ENCODE measurements around the gene ETS2. TPM values are rescaled to one million over a fixed set of nuclear protein-coding genes. Genes with fewer than 3 reads are reported as not detected.
A peak's percentile ranks its signal among the peaks of the same experiment; 100 is the strongest.

The ETS2 gene
- total and polyA plus RNA-seq, 2 of the 8 experiments (the other 6 are each of a cell fraction or from before 2014, with no cell fraction given): 11.0 to 45.1 TPM

DNA sequence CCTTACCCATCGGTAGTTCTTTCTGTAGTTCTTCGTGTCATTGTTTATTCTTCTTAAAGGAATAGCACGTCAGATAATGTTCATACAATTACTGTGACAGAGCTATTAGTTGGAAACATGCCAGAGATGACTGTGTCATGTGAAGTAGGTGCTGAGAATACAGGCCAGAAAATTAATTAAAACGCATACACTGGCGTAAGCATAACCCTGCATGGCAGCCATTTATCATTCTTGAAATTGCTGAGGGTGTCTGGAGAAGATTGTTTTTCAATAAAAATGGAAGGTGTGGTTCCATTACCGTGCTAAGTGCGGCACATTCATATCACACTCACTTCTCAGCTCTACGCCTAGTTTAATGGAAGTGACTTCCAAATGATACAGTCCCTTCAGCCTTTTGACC lies 7.8 kb downstream of the ETS2 start:
- Histone ChIP-seq H3K4me3 (ENCODE audit: extremely low read depth in 1 of 4, insufficient read depth in 2 of 4, low read depth in 3 of 4, low read length in 4 of 4) (no peak overlapping the region), H2BK15ac (ENCODE audit: low read length) (no peak overlapping the region), H3K79me1 (ENCODE audit: low read depth, low read length) (no peaks in the 10 kb centered on the region; the same call in 1 of the 2 replicates), H3K9ac (replicated peaks in 1 of 4; ENCODE audit: extremely low read depth in 1 of 4, low read depth in 3 of 4, low read length in 3 of 4) (no peak overlapping the region), H3K23me2 (ENCODE audit: low read depth, low read length) (no peaks in the 10 kb centered on the region), H3K56ac (replicated peaks; ENCODE audit: insufficient read length, low read depth, low read length) (no peak overlapping the region), H4K91ac (replicated peaks; ENCODE audit: insufficient read length, low read length) (no peak overlapping the region), H2BK120ac (replicated peaks; ENCODE audit: low read depth, low read length) (no peak overlapping the region), H3K4me2 (ENCODE audit: insufficient read depth in 1 of 2, low read depth in 2 of 2, low read length in 2 of 2) (no peak overlapping the region; a peak in 1 of 4 replicates), H3K23ac (ENCODE audit: insufficient read length) (no peak overlapping the region), H3K79me2 (ENCODE audit: control insufficient read depth in 1 of 2, insufficient read depth in 2 of 2, low read length in 2 of 2) (peaks cover 0 to 31% of the 10 kb centered on the region in 2 experiments; a peak in 2 of 4 replicates), H2BK20ac (ENCODE audit: low read length) (no peak overlapping the region; the same call in 1 of the 2 replicates), H3K14ac (ENCODE audit: insufficient read length) (no peak overlapping the region), H3K27me3 (replicated peaks in 1 of 4; ENCODE audit: control insufficient read depth in 3 of 4, extremely low read depth in 1 of 4, insufficient read depth in 3 of 4, low read length in 3 of 4) (no peaks in the 10 kb centered on the region), H3K4ac (replicated peaks; ENCODE audit: insufficient read length, low read depth, low read length) (no peak overlapping the region), H3K18ac (ENCODE audit: extremely low read depth, low read length) (no peak overlapping the region), H4K5ac (ENCODE audit: insufficient read length, low read depth, low read length) (no peak overlapping the region), H4K20me1 (replicated peaks in 1 of 2; ENCODE audit: control insufficient read depth in 1 of 2, insufficient read depth in 2 of 2, low read length in 2 of 2) (peaks cover 0 to 2% of the 10 kb centered on the region in 2 experiments), H3K4me1 (replicated peaks in 1 of 4; ENCODE audit: control insufficient read depth in 3 of 4, insufficient read depth in 4 of 4, low read length in 3 of 4) (peaks cover 13 to 26% (median 25%) of the 10 kb centered on the region in 4 experiments), H2BK5ac (ENCODE audit: low read depth, low read length) (peak overlapping the region; percentile 78), H2AFZ (ENCODE audit: low read length) (no peak overlapping the region), H2BK12ac (ENCODE audit: low read depth, low read length) (no peak overlapping the region), H3K9me3 (ENCODE audit: insufficient read depth in 2 of 2, low read depth in 1 of 2, low read length in 1 of 2) (no peaks in the 10 kb centered on the region), H3K27ac (ENCODE audit: low read depth, low read length) (no peak overlapping the region), H3K36me3 (ENCODE audit: control insufficient read depth in 2 of 4, insufficient read depth in 4 of 4, low read length in 3 of 4) (peaks cover 29 to 75% (median 49%) of the 10 kb centered on the region in 4 experiments), H2AK5ac (ENCODE audit: low read depth, low read length) (no peak overlapping the region), H4K8ac (ENCODE audit: extremely low read depth, insufficient read depth, low read length) (no peak overlapping the region)
- no peak for FAIRE-seq
- POLR2A ChIA-PET (ENCODE audit: partially characterized antibody): interaction anchor here (1.2 kb wide), 1 partner anchor 8 kb away, joined by 3 read pairs; the partner anchor contains the start of gene ETS2
- TF ChIP-seq JUN (IDR thresholded peaks at IDR 0.05; ENCODE audit: low read depth, low read length): no peak
- TF ChIP-seq TEAD4 (IDR thresholded peaks at IDR 0.05; ENCODE audit: low read depth, low read length): no peak
- TF ChIP-seq BCL11A (IDR thresholded peaks at IDR 0.05; ENCODE audit: low read depth in 2 of 2, low read length in 2 of 2): no peak
- TF ChIP-seq, protein P1, sequence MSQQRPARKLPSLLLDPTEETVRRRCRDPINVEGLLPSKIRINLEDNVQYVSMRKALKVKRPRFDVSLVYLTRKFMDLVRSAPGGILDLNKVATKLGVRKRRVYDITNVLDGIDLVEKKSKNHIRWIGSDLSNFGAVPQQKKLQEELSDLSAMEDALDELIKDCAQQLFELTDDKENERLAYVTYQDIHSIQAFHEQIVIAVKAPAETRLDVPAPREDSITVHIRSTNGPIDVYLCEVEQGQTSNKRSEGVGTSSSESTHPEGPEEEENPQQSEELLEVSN (IDR thresholded peaks at IDR 0.05): no peak
- no peak for TF ChIP-seq JUND (IDR thresholded peaks at IDR 0.05; ENCODE audit: low read length)
- TF ChIP-seq POLR2A (IDR thresholded peaks at IDR 0.05; ENCODE audit: control extremely low read depth in 1 of 2, low read depth in 2 of 2, low read length in 2 of 2): no peak
- TF ChIP-seq CREB1 (IDR thresholded peaks at IDR 0.05): no peak
- CTCF ChIA-PET (ENCODE audit: partially characterized antibody): interaction anchor here (1.0 to 1.2 kb wide), 4 partner anchors 8 to 80 kb away, joined by 3 to 4 read pairs (median 4); no protein-coding TSS in a partner anchor
- WGBS, 2 experiments (ENCODE audit: extremely low coverage in 1 of 2, insufficient coverage in 1 of 2, insufficient read length in 1 of 2, insufficient replicate concordance in 2 of 2, low coverage in 1 of 2, low lambda C conversion rate in 2 of 2, missing lambda C conversion rate in 1 of 2): 88% methylated on average over 8 of the region's 8 CpGs; no CpG with 5 or more reads in 1 of the 2 experiments
- DNase-seq (ENCODE audit: low read depth in 1 of 2, low spot score in 2 of 2): no peak
